HG03571 (cell line): Measurements from ENCODE around the gene LRRC49.
"Not testable (repeated sequence)": the region's sequence is repeated elsewhere in the genome, so short reads cannot be mapped to it uniquely, and the experiment has no call there.

ENCODE experiments used
- ATAC-seq: cut with Tn5 transposase; IDR thresholded peaks from one replicate; pipeline ENCODE4 v1.9.1; 2021; ENCODE audit not compliant: unreplicated experiment

The LRRC49 gene

GRCh38 chr15:70920981-70921696 is 28.5 kb downstream of the LRRC49 start:
- no peak for ATAC-seq

DNA sequence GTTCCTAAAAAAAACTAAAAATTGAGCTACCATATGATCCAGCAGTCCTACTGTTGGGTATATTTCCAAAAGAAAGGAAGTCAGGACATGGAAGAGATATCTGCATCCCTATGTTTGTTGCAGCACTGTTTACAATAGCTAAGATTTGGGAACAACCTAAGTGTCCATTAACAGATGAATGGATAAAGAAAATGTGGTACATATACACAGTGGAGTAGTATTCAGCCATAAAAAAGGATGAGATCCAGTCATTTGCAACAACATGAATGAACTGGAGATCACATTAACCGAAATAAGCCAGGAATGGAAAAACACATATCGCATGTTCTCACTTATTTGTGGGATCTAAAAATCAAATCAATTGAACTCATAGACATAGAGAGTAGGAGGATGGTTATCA is 29.5 kb downstream of the LRRC49 start:
- ATAC-seq: no peak

DNA sequence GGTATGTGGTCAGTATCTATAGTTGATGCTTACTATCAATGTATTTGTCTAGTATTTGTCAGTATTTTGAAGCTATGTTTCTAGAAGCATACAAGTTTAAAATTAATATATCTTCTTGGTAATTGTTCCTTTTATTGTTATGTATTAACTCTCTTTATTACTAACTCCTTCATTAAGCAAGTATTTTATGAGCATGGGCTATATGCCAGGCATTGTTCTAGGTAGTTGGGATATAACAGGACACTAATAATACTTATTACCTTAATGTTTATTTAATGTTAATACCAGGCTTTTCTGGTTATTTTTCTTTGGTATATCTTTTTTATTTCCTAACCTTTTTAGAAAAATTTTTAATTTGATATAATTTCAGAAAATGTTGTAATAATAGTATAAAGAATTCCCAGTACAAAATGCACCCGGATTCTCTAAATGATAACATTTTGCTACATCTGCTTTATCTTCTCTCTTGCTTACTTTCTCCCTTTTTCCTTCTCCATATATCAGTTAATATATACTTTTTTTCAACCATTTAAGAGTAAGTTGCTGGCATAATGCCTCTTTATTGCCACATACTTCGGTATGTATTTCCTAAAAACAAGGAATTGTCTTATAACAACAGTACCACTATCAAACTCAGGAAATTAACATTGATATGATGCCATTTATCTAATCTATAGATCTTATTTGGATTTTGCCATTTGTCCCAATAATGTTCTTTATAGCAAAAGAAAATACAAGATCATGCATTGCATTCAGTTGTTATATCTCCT is 30.9 kb downstream of the LRRC49 start:
- ATAC-seq: no peak

DNA sequence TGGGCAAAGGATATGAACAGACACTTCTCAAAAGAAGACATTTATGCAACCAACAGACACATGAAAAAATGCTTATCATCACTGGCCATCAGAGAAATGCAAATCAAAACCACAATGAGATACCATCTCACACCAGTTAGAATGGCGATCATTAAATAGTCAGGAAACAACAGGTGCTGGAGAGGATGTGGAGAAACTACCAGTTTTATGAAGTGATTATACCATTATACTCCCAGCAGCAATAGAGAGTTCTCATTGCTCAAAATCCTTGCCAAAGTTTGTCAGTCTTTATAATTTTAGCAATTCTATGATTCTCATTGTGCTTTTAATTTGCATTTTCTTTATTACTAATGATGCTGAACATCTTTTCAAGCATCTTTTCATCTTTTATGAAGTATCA is 34.3 kb downstream of the LRRC49 start:
- ATAC-seq: not testable (repeated sequence)

DNA sequence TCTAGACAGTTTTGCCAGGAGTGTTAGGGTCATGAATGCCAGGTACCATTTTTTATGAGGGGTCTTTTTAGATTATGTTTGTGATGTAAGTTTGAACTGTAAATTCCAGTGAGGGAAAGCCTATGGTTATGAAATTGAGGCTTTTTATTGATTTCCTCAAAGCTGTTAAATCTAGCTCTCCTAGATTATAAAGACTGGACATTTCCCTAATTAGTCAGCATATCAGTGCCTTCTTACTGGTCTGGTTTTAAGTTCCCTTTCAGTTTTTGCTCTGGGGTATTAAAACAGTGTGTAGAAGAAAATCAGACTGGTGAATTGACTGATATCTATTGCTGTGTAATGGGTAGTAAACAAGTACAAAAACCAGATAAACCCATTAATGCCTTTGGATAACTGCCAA is 39.2 kb downstream of the LRRC49 start:
- ATAC-seq: no peak

DNA sequence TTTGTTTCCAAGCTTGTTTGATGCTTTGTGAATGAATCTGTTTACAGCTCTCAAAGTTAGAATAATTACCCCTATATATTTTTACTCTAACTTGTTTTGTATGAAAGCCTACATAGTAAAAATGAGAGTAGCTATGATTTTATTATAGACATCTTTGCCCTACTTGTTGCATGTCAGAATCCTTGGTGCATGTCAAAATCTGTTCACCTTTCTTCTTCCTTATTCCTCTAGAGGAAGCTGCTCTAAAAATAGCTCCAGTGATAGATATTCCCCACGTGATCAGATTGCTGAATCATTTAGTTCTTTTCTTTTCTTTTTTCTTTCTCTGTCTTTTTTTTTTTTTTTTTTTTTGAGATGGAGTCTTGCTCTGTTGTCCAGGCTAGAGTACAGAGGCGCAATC is 39.8 kb downstream of the LRRC49 start:
- ATAC-seq: no peak

- ATAC-seq: no peak
Observed at GRCh38 chr15:70933411-70933810, 40.8 kb downstream of the LRRC49 start.

- no peak for ATAC-seq
Observed at GRCh38 chr15:70935631-70936030, 43.0 kb downstream of the LRRC49 start.

DNA sequence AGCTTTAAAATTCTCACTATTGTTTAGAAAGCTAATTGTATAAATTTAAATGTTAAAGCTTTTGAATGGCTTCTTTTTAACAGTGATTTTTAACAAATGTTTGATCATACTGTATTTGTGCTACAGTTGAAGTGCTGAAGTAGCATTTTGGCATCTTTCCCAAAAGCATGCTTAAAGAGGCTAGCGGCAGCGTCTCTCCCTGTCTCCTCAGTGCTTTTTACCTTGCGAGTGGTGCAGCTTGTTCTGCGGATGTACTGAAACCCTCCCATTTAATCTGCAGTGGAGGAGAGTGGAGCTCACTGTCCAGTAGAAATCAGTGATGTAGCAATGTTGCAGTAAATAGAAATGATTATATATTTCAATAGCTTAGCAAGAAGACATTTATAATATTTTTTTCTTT is 43.7 kb downstream of the LRRC49 start:
- ATAC-seq: no peak

- not testable (repeated sequence) for ATAC-seq
Observed at GRCh38 chr15:70943285-70943684, 50.7 kb downstream of the LRRC49 start.

- no peak for ATAC-seq
Observed at GRCh38 chr15:70947351-70948335, 55.0 kb downstream of the LRRC49 start.

GRCh38 chr15:70950953-70951352 is 58.3 kb downstream of the LRRC49 start:
- ATAC-seq: no peak

GRCh38 chr15:70954171-70954570 is 61.5 kb downstream of the LRRC49 start:
- no peak for ATAC-seq

GRCh38 chr15:70954733-70955132 is 62.1 kb downstream of the LRRC49 start:
- ATAC-seq: no peak

DNA sequence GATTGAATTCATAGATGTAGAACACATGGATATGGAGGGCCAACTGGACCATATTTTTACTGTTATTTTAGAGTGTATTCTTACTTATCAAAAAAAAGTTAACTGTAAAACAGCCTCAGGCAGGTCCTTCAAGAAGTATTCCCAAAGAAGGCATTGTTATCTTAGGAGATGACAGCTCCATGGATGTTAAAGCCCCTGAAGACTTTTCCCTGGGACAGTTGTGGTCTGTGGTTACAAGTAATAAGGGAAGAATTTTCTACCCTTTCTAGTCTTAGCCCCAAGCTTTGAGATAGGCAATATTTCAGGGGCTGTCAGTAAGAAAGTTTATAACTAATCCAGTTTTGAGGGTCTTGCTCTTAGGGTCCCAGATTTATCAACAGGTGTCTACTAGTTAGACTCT is 62.5 kb downstream of the LRRC49 start:
- no peak for ATAC-seq

DNA sequence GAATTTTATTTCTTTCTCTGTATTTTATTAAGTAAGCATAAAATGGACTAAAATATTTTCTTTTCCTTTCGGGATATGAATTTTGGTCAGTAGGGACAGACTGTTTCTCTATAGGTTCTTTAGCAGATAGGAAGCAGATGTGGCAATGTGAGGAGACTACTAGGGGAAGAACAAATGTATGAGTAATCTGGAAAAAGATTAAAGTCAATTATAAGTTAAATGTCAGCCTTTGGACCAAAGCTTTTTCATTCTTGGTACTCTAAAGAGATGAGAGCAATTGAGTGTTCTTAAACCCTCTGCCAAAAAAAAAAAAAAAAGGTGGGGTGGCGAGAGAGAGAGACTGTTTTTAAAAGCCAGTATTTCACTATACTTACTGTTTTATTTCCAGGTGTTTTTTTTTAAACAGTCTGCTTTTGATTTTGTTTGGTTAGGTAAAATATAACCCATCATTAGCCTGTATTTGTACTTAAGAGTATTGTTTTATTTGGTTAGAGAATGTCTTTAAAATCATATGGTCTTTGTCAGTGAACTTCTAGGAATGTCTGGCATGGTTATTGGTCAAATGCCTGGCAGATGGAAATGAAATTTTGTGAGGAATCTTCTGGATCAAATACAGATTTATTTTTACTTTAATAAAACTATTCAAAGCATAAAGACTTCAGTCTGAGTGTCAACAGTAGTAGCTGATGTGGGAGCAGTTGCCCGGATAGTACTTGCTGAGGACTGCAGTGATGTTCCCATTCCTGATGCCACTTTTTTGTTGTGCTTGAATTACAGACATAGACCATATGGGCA is 63.8 kb downstream of the LRRC49 start:
- no peak for ATAC-seq

GRCh38 chr15:70962084-70962483 is 69.5 kb downstream of the LRRC49 start:
- no peak for ATAC-seq

- no peak for ATAC-seq
Observed at GRCh38 chr15:70963199-70963598, 70.6 kb downstream of the LRRC49 start.

DNA sequence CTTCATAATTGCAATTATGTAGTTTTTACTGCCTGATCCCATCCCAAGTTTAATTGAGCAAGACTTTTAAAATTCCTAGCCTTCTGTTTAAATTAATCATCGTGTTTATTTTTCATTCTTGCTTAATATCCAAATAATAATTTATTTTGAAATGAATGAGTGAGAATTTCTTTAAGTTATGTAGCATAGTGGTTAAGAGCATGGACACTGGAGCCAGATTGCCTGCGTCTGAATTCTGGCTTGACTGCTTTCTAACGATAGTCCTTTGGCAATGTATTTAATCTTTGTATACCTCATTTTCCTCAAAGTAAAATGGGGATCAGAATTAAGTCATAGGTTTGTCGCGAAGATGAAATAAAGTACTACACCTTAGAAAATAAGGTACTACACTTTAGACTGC is 71.4 kb downstream of the LRRC49 start:
- no peak for ATAC-seq

- ATAC-seq: no peak
Observed at GRCh38 chr15:70964686-70965085, 72.1 kb downstream of the LRRC49 start.

GRCh38 chr15:70967646-70968045 is 75.0 kb downstream of the LRRC49 start:
- ATAC-seq: no peak
